ENCODE data around the gene DRAXIN.

Gene DRAXIN

DNA sequence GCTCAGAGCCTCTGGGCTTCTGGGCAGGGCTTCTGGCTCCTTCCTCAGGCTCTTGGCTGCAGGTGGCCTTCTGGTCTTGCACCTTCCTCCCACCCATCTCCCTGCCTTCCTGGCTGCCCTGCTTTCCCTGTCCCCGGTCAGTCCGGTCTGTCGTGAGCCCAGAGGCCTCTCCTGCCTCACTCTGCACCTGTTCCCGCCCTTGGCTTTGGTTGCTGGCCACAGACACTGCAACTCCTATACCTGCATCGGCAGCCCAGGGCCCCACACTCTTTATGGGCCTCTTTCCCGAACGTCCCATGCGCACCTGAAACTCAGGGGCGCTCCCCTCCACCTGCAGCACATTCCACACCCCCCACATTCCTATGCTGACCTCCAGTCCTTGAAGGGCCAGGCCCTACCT is 45.2 kb upstream of the DRAXIN start:
- DNase-seq (ENCODE audit: low spot score) = no peak
- TF ChIP-seq, protein P1, sequence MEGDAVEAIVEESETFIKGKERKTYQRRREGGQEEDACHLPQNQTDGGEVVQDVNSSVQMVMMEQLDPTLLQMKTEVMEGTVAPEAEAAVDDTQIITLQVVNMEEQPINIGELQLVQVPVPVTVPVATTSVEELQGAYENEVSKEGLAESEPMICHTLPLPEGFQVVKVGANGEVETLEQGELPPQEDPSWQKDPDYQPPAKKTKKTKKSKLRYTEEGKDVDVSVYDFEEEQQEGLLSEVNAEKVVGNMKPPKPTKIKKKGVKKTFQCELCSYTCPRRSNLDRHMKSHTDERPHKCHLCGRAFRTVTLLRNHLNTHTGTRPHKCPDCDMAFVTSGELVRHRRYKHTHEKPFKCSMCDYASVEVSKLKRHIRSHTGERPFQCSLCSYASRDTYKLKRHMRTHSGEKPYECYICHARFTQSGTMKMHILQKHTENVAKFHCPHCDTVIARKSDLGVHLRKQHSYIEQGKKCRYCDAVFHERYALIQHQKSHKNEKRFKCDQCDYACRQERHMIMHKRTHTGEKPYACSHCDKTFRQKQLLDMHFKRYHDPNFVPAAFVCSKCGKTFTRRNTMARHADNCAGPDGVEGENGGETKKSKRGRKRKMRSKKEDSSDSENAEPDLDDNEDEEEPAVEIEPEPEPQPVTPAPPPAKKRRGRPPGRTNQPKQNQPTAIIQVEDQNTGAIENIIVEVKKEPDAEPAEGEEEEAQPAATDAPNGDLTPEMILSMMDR (IDR thresholded peaks at IDR 0.05; ENCODE audit: borderline replicate concordance, control extremely low read depth, extremely low read depth, insufficient read depth, missing control alignments) = no peak
- in situ Hi-C loops (cut with MboI; ENCODE audit: low sequenced_read_pairs, unreplicated experiment) = loop anchor here (25.0 kb wide), 2 partner anchors 334 to 584 kb away; partner anchors contain the start of gene SRM

DNA sequence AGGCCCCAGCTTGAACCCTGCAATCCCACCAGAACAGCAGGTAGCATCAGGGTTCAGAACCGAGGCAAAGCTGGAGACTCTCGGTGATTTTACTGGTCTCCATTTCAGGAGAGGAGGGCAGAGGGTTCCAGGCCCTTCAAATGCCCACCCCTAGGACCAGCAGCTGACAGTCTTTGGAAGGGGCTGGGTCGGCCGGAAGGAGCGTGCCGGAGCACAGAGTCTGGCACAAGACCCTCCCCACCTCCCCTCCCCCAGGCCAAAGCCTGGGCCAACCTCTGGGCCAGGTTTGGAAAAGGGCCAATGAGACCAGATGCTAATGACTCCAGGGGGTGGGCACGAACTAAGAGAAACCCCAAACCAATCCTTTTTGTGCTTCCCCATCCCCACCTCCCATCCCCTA is 44.2 kb upstream of the DRAXIN start:
- TF ChIP-seq, protein P1 (IDR thresholded peaks at IDR 0.05; ENCODE audit: borderline replicate concordance, control extremely low read depth, extremely low read depth, insufficient read depth, missing control alignments) = no peak
- DNase-seq (ENCODE audit: low spot score) = no peak
- in situ Hi-C loops (cut with MboI; ENCODE audit: low sequenced_read_pairs, unreplicated experiment) = loop anchor here (25.0 kb wide), 2 partner anchors 335 to 585 kb away; partner anchors contain the start of gene SRM

DNA sequence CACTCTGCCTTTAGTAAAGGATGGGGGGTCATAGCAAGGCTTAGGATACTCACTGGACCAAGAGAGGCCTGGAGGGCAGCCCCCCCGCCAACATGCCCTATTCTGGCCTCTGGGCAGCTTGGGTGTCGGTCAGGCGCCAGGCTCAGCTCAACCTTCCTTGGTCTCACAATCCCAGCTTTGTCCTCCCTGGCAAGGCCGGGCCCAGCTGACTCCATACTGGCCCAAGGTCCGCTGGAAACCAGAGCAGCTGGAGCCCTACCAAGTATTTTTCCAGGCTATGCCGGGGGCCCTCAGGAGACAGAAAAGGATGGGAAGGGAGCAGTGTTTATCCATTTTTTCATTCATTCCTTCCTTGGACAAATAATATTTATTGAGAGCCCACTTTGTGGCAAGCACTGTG is 43.5 kb upstream of the DRAXIN start:
- in situ Hi-C loops (cut with MboI; ENCODE audit: low sequenced_read_pairs, unreplicated experiment) = loop anchor here (25.0 kb wide), 2 partner anchors 336 to 586 kb away; partner anchors contain the start of gene SRM

DNA sequence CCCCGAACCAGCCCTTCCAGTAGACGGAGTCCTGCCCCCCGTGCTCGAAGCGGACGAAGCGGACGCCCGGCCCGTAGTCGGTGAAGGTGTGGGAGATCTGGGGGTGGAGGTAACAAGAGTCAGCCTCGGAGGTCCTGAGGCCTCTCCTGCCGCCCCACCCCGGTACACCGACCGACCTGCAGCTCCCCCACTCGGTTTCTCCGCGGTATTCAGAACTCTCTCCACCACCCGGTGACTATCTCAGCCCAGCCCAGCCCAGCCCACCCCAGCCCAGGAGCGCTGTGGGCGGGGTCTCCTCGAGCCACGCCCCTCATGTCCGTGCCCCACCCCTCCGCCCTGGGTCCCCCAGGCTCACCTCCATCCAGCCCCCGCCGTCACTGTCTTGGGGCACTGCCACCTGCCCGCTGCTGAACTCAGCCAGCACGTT is 42.8 kb upstream of the DRAXIN start:
- TF ChIP-seq, protein P1 (IDR thresholded peaks at IDR 0.05; ENCODE audit: borderline replicate concordance, control extremely low read depth, extremely low read depth, insufficient read depth, missing control alignments) = no peak
- in situ Hi-C loops (cut with MboI; ENCODE audit: low sequenced_read_pairs, unreplicated experiment) = loop anchor here (25.0 kb wide), 2 partner anchors 336 to 586 kb away; partner anchors contain the start of gene SRM
- no peak for DNase-seq (ENCODE audit: low spot score)

More for the DNA sequence above, 43.5 kb upstream of the DRAXIN start:
- DNase-seq (ENCODE audit: low spot score) = no peak
- TF ChIP-seq, protein P1 (IDR thresholded peaks at IDR 0.05; ENCODE audit: borderline replicate concordance, control extremely low read depth, extremely low read depth, insufficient read depth, missing control alignments) = no peak

DNA sequence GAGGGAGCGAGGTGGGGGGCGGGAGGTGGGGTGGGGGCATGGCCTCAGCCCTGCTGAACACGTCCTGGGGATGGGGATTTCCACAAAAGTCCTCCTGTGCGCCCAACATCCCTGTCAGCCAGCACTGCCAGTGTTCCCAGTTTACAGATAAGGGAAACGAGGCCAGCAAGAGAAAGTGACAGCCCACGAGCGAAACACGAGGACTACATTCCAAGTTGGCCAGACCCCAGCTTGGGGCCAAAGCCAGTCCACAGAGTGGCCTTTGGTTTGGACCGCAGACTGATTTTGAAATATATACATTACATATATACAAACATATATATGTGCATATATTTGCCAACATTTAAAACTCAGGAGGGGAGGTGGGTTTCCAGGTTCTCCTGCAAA is 42.3 kb upstream of the DRAXIN start:
- DNase-seq (ENCODE audit: low spot score) = no peak
- in situ Hi-C loops (cut with MboI; ENCODE audit: low sequenced_read_pairs, unreplicated experiment) = loop anchor here (25.0 kb wide), 2 partner anchors 337 to 587 kb away; partner anchors contain the start of gene SRM
- TF ChIP-seq, protein P1 (IDR thresholded peaks at IDR 0.05; ENCODE audit: borderline replicate concordance, control extremely low read depth, extremely low read depth, insufficient read depth, missing control alignments) = no peak

DNA sequence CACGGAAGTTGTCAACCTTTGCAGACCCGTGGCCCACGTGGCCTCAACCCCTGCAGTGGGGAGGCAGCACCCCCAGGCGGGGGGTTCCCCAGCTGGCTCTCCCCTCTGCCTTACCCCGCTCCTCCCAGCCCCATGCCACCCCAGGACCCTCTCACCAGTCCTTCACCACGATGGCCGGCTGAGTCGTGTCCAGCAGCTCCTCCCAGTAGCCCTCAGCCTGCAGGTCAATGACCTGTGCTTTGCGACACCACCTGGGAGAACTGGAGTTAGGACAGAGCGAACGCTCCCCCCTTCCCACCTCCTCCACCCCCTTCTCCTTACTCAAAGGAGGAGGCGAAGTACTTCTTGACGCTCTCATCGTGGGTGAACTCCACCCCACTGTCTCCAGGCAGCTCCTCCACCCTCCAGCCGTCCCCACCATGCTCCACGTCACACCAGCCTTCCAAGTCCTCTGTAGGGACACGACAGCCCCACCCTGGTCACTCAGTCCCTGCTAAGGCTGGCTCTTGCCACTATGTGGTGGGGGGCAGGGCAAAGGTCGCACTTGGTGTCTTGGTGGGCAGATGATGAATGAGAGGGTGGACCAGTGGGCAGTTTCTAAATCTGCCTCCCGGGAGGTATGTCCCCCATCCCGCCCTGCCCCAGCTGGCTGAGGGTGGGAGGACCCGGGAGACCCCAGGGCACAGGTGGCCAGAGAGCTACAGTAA is 41.7 kb upstream of the DRAXIN start:
- TF ChIP-seq, protein P1 (IDR thresholded peaks at IDR 0.05; ENCODE audit: borderline replicate concordance, control extremely low read depth, extremely low read depth, insufficient read depth, missing control alignments) = no peak
- in situ Hi-C loops (cut with MboI; ENCODE audit: low sequenced_read_pairs, unreplicated experiment) = loop anchor here (10.0 to 25.0 kb wide), 3 partner anchors 65 to 587 kb away; partner anchors contain the start of gene SRM
- DNase-seq (ENCODE audit: low spot score) = no peak

All from GM13976 (cell line).